ENCODE results near the gene CARNS1.
A peak's percentile ranks its signal among the peaks of the same experiment; 100 is the strongest.

The CARNS1 gene

DNA sequence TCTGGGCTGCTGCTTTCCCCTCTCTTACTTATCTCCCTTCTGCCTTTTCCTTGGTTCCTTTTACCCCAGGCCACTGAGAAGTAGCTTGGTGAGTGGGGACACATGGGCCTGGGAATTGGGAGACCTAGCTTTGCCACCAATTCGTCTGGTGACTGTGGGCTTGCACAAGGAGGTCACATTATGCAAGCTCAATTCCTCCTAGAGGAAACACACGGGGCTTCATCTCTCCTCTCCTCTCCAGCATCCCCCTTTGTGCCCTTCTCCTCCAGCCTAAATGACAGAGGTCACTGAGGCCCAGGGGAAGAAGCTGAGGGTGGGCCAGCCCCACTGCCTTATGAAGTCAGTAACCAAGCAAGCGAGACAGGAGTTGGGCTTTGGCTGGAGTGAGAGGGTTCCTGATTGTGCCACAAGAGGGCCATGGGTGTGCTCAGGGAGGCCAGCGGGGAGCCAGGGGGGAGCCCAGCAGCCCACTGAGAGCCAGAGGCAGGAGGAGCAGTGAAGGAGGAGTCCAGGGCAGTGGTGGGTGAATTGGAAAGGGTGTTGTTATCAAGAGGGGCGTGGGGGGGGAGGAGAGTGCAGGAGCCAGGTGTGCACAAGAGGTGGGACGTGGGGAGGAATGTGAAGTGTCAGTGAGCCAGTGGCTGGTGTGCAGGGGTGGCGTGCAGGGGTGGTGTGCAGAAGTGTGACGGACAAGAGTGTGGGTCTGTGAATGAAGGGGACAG, 44.1 kb upstream of the CARNS1 start:
- Histone ChIP-seq H3K27ac (peak overlapping the region; percentile 82), H3K27me3 (peaks cover 12% of the 10 kb centered on the region), H3K36me3 (no peaks in the 10 kb centered on the region), H3K9me3 (no peaks in the 10 kb centered on the region), H3K4me3 (ENCODE audit: low read depth in 1 of 2, low read length in 1 of 2) (peak overlapping the region; percentile 17 to 76), H3K4me1 (ENCODE audit: control insufficient read depth in 1 of 2, insufficient read depth in 1 of 2, low read depth in 1 of 2, low read length in 1 of 2) (peaks cover 48 to 65% of the 10 kb centered on the region in 2 experiments)
- peak; percentile 46 for TF ChIP-seq CTCF (IDR thresholded peaks at IDR 0.05)

- Histone ChIP-seq H3K27ac (peak overlapping the region; percentile 82), H3K4me1 (ENCODE audit: control insufficient read depth in 1 of 2, insufficient read depth in 1 of 2, low read depth in 1 of 2, low read length in 1 of 2) (peaks cover 48 to 62% of the 10 kb centered on the region in 2 experiments)
- TF ChIP-seq CTCF (IDR thresholded peaks at IDR 0.05), result no peak
Observed at GRCh38 chr11:67371911-67372320, 43.6 kb upstream of the CARNS1 start.

GRCh38 chr11:67372321-67372992, 43.0 kb upstream of the CARNS1 start:
- no peaks in the 10 kb centered on the region for H3K9me3 ChIP-seq
- H3K27ac ChIP-seq, result peak overlapping the region; percentile 82
- peaks cover 12% of the 10 kb centered on the region for H3K27me3 ChIP-seq
- no peaks in the 10 kb centered on the region for H3K36me3 ChIP-seq
- H3K4me1 ChIP-seq (ENCODE audit: control insufficient read depth in 1 of 2, insufficient read depth in 1 of 2, low read depth in 1 of 2, low read length in 1 of 2), result peaks cover 44 to 57% of the 10 kb centered on the region in 2 experiments
- peak overlapping the region; percentile 63 to 76 for H3K4me3 ChIP-seq (ENCODE audit: low read depth in 1 of 2, low read length in 1 of 2)
- no peak for TF ChIP-seq CTCF (IDR thresholded peaks at IDR 0.05)

More at GRCh38 chr11:67371911-67372320, 43.6 kb upstream of the CARNS1 start:
- H3K9me3 ChIP-seq, result no peaks in the 10 kb centered on the region
- no peaks in the 10 kb centered on the region for H3K36me3 ChIP-seq
- H3K4me3 ChIP-seq (ENCODE audit: low read depth in 1 of 2, low read length in 1 of 2), result peak overlapping the region; percentile 17 to 76
- peaks cover 12% of the 10 kb centered on the region for H3K27me3 ChIP-seq

DNA sequence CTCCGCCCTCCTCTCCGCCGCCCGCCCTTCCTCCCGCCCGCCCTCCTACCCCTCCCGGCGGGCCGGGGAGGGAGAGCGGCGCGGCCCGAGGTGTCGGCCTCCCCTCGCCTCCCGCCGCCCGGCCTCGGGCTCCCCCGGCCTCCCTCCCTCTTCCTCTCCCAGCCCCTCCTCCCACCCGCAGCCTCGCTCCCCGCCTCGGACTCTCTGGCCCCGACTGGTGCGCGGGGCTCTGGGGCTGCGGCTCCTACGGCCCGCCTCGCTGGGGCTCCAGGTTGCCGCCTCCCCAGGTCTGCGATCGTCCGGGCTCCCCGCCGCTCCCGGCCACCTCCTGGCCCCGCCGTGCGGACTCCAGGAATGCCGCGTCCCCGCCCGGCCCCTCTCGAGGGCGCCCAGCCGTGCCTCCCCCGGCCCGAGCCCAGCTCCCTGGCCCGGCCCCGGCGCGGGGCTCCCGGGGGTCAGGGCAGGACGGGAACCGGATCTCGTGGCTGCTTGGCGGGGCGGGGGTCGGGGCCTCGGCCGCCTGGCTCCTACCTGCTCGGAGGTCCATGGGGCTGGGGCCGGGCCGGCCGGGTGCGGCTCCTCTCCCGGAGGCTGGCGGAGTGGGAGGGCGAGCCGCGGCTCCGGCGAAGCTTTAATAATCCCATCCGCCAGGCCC, 42.4 kb upstream of the CARNS1 start, which contains the start of gene CLCF1:
CLCF1 (minus strand) TSS at position 606 of the 655 bp plus-strand sequence; CDS start at position 547, 59 bp downstream.
- H3K36me3 ChIP-seq, result no peaks in the 10 kb centered on the region
- peak within 1 kb of the TSS; percentile 82 for H3K27ac ChIP-seq
- H3K9me3 ChIP-seq, result no peaks in the 10 kb centered on the region
- peaks cover 12% of the 10 kb centered on the region for H3K27me3 ChIP-seq
- peak within 1 kb of the TSS; percentile 63 to 76 for H3K4me3 ChIP-seq (ENCODE audit: low read depth in 1 of 2, low read length in 1 of 2)
- peaks cover 44 to 55% of the 10 kb centered on the region in 2 experiments for H3K4me1 ChIP-seq (ENCODE audit: control insufficient read depth in 1 of 2, insufficient read depth in 1 of 2, low read depth in 1 of 2, low read length in 1 of 2)
- no peak for TF ChIP-seq CTCF (IDR thresholded peaks at IDR 0.05)

DNA sequence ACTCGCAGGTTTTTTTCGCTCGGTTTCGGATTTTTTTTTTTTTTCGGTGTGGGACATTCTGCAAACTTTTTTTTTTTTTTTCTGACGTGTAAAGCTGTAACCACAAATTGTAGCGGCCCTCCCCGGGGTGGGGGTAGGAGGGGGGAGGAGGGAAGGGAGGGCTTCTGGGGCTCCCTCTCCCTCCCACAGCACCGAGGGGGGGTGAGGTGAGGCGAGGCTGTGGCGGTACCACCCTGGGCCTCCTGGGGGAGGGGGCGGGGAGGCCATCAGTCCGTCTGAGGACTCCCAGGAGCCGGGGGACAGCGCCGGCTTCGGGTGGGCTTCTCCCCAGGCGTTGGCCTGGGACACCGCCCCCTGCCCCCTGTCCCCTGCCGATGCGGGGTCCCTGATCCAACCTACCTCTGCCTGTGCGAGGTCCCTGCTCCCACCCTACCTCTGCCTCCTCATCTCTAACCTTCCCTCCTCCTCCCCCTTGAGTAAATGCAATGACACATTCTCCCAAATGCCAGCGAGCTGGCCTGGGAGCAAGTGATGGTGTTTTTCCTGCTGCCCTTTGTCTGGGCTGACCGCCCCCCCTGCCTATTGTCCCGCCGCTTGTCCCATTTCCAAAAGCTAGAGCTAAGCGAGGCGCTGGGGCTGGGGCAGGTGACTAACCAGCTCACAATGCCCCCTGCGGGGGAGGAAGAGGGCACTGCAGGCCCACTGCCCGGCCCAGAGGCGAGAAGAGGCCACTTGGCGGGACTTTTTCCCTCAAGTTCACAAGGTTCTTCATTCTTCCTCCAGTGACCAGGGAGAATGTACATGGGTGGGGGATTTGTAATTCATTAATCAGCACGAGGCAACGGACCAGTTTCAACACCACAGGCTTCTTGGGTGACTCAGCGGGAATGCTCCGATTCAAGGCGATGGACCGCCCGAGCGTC, 41.6 kb upstream of the CARNS1 start:
- Histone ChIP-seq H3K4me1 (ENCODE audit: control insufficient read depth in 1 of 2, insufficient read depth in 1 of 2, low read depth in 1 of 2, low read length in 1 of 2) (peaks cover 46 to 60% of the 10 kb centered on the region in 2 experiments), H3K9me3 (no peaks in the 10 kb centered on the region)
- TF ChIP-seq CTCF (IDR thresholded peaks at IDR 0.05), result peak; percentile 77

More for the DNA sequence above, 41.6 kb upstream of the CARNS1 start:
- Histone ChIP-seq H3K36me3 (no peaks in the 10 kb centered on the region), H3K4me3 (ENCODE audit: low read depth in 1 of 2, low read length in 1 of 2) (peak overlapping the region; percentile 63 to 76), H3K27ac (peak overlapping the region; percentile 82), H3K27me3 (peaks cover 12% of the 10 kb centered on the region)
